GM12874 (cell line): ENCODE data around the gene MAN1C1.

Experiments
- TF ChIP-seq, protein P1 (sequence below): IDR thresholded peaks from 2 replicates; pipeline ENCODE4 v1.5.1; 2011; ENCODE audit warnings: low read depth, mild to moderate bottlenecking, control low read depth, low read length, moderate library complexity; ENCODE audit not compliant: insufficient read depth

The MAN1C1 gene

DNA sequence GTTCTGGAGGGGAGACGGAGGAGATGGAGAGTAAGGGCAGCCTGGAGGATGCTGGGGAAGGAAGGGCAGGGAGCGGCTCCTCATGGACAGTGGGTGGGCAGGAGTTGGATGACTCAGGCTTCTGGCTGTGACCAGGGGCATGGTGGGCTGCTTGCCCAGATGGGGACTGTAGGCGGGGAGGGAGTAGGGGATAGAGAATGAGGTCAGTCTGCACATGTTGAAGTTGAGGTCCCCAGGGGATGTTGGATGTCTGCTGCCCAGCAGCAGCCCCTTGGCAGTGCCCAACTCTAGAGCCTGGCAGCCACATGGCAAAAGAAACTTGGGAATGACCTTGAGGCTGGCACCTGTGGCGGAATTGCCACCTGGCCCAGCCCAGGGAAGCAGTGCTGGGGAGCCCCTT, 189.8 kb downstream of the MAN1C1 start:
- TF ChIP-seq, protein P1, sequence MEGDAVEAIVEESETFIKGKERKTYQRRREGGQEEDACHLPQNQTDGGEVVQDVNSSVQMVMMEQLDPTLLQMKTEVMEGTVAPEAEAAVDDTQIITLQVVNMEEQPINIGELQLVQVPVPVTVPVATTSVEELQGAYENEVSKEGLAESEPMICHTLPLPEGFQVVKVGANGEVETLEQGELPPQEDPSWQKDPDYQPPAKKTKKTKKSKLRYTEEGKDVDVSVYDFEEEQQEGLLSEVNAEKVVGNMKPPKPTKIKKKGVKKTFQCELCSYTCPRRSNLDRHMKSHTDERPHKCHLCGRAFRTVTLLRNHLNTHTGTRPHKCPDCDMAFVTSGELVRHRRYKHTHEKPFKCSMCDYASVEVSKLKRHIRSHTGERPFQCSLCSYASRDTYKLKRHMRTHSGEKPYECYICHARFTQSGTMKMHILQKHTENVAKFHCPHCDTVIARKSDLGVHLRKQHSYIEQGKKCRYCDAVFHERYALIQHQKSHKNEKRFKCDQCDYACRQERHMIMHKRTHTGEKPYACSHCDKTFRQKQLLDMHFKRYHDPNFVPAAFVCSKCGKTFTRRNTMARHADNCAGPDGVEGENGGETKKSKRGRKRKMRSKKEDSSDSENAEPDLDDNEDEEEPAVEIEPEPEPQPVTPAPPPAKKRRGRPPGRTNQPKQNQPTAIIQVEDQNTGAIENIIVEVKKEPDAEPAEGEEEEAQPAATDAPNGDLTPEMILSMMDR, result no peak

DNA sequence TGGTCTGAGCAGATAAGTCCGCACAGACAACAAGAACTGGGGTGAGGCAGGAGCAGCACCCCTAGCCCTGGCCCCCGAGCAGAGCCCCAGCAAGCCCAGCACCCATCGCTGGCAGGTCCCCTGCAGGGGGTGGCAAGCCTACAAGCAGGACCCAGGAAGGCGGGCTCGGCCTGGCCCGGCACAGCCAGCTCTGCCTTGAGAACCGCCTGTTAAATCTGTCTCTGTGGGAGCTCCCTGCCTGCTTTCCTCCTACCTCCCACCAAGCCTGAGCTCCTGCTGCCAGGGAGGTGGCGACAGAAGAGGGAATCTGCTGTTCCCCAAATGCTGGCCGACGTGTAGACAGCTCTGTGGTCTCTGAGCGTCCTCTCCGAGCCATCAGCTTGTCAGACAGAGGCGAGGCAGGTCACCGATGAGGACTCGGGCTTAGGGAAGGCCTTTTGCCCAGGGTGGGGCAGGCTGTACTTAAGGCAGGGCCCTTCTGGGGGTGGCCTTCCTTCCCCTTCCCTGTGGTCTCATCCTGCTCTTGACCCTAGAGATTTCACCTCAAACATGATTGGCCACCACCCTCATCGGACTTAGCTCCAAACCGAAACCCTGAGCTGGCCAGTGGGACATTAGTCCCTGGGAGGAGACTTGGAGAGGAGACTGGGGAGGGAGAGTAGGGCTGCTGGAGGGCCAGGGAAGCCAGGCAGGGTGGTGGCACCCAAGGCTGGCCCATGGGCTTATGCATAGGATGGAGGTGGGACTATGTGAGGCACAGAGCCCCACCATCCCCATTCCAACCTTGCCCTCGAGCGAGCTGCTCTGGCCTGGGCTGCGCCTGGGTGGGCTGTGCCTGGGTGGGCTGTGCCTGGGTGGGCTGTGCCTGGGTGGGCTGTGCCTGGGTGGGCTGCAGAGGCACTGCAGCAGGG, 191.1 kb downstream of the MAN1C1 start:
- TF ChIP-seq, protein P1, result no peak

DNA sequence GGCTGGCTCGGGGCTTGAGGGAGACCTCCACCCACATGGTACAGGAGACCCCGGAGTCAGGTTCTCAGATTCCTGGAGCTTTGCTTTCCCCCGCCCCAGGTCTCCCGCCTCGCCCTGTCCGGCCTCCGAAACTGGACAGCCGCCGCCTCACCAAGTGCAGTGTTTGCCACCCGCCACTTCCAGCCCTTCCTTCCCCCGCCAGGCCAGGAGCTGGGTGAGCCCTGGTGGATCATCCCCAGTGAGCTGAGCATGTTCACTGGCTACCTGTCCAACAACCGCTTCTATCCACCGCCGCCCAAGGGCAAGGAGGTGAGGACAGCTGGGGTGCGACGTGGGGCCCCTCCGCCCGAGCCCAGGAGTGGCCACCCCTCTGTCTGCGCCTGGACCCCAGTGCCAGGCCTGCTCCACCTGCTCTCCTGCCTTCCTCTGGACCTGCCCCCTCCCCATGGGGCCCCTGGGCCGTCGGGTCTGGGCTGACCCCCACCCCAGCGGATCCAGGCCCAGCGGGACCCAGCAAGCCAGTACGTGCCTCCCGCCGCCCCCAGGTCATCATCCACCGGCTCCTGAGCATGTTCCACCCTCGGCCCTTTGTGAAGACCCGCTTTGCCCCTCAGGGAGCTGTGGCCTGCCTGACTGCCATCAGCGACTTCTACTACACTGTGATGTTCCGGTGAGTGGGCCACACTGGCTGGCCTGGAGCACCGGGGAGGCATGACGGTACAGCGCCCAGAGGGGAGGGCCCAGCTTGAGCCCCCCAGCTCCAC, 192.1 kb downstream of the MAN1C1 start:
- TF ChIP-seq, protein P1, result no peak

DNA sequence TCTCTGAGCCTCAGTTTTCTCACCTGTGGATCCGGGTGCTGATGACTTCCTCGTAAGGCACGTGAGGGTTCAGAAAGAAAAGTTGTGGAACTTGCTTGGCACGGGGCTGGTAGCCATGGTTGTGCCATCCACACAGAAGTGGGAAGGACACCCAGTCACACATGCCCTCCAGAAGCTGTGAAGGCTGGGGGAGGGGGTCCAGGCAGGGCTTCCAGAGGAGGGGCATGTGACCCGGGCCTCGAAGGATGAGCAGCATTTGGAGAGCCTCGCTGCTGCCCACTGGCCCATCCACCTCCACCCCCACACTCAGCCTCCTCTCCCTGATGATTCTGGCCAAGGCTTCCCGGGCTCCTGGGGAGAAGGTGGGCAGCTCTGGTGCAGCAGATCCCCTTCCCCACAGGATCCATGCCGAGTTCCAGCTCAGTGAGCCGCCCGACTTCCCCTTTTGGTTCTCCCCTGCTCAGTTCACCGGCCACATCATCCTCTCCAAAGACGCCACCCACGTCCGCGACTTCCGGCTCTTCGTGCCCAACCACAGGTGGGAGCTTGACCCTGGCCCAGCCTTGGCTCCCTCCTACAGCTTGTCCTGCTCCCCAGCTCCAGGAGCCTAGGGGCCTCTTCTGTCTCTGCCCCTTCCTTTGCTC, 192.8 kb downstream of the MAN1C1 start:
- TF ChIP-seq, protein P1, result no peak

DNA sequence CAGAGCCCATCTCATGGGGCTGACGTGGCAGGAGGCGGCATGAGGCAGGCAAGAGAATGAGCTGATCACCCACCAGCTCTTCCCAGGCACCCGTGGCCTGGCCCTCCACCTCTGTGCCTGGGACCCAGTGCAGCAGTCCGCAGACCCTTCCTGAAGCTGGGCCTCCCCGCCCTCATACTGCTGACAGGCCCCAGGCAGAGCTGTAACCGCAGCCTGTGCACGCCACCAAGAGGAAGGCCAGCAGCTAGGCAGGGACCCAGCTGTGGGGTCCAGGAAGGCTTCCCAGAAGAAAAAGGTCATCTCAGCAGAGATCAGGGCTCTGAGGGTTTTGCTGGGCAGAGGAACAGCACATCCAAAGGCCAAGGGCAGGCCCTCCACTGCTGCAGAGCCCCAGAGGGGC, 193.3 kb downstream of the MAN1C1 start:
- TF ChIP-seq, protein P1, result no peak

DNA sequence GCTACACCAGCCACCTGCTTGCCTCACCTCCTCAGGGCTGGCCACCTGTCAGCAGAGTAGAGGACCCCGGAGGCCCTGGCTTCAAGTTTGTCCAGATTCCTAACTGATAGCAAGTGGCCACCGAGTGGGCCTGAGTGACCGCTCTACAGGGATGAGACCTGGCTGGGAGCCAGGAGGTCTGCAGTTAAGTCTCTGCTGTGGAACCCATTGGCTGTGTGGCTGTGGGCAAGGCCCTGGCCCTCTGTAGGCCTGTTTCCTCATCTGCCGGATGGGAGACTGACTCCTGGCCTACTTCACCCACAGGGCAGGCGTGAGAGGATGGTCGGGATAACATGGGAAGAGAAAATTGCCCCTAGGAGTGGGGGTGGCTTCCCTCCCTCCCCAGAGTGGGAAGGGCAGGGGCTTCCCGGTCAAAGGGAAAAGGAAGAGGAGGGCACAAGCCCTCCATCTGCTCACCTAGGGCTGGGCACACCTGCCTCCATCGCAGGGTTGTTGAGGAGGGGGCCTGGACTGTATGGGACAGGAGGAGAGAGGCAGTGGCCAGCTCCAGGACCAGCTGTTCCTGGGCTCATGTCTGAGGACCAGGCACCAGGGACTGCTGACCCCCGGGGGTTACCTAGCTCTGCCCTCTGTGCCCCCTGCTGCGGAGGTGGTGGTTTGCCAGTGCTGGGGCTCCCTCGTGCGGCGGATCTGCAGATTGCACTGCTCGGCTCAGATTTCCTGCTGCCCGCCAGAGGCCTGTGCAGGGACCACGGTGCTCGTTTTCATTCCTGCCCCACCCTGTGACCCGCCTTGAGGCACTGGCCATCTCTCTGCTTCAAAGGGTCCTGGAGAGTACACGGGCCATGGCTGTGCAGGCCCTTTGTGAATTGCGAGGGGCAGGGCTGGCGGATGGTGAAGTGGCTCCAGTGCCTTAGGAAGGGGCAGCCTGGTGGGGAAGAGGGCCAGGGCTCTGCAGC, 194.0 kb downstream of the MAN1C1 start:
- TF ChIP-seq, protein P1, result peak; percentile 96
